Psoas muscle (tissue), 8 donors: ENCODE measurements around the gene RAD51AP2. TPM values are rescaled to one million over a fixed set of nuclear protein-coding genes. Genes with fewer than 3 reads are reported as not detected.

Experiments used
- ATAC-seq, 4 donors: fragments of 200-7000 bp; cut with Tn5 transposase; one replicate each; pipeline ENCODE4 v1.9.1; 2020; ENCODE audit warnings: moderate library complexity in 3 of 4, mild to moderate bottlenecking in 2 of 4
- DNase-seq, 2 donors: peaks; one replicate each; pipeline ENCODE4 v3.0.0-alpha.2; 2020
- H3K27ac ChIP-seq: fragments of 200-600 bp; one replicate; pipeline ENCODE4 v1.8.0; 2022
- H3K27me3 ChIP-seq, 3 donors: fragments of 200-600 bp in 1 of 3; one replicate each; pipeline versions ENCODE4 v1.6.1 to v1.8.0; 2013 to 2022; ENCODE audit warnings: low read length in 2 of 3, mild to moderate bottlenecking in 2 of 3, moderate library complexity in 1 of 3; ENCODE audit not compliant: insufficient read depth in 3 of 3
- H3K36me3 ChIP-seq, 2 donors: fragments of 200-600 bp in 1 of 2; one replicate each; pipeline versions ENCODE4 v1.6.1 to v1.8.0; 2013 to 2022; ENCODE audit warnings: low read depth in 1 of 2, mild to moderate bottlenecking in 1 of 2, moderate library complexity in 1 of 2; ENCODE audit not compliant: insufficient read depth in 1 of 2
- H3K4me1 ChIP-seq: fragments of 200-600 bp; one replicate; pipeline ENCODE4 v1.8.0; 2022
- H3K4me3 ChIP-seq: fragments of 200-600 bp; one replicate; pipeline ENCODE4 v1.8.0; 2022; ENCODE audit warnings: mild to moderate bottlenecking
- H3K9me3 ChIP-seq: fragments of 200-600 bp; one replicate; pipeline ENCODE4 v1.8.0; 2022
- CTCF ChIP-seq: fragments of 200-600 bp; IDR thresholded peaks from one replicate; pipeline ENCODE4 v1.8.0; 2022; ENCODE audit warnings: antibody characterized with exemption
- WGBS, 3 donors: extraction: QIAGEN DNeasy Blood & Tissue Kit; methylation state at CpG; one replicate each; pipeline versions ENCODE4 v1.1.6 to v1.1.7; 2013; 5-methylcytosine and 5-hydroxymethylcytosine counted together
- intact Hi-C, 2 donors: fragments of 100-400 bp; cut with DNase I; formaldehyde crosslinking; loops; one replicate each; pipeline versions ENCODE4 v1.11.0 to v1.14.2; 2022
- polyA plus RNA-seq, 3 donors: library from polyadenylated mRNA; stranded (reverse); fragments of 200-250 nt; gene quantifications; one replicate each; pipeline ENCODE4 v1.2.3, GENCODE V29; 2013
- total RNA-seq, 4 donors: library from RNA; stranded (reverse); fragmentation: NEBNext Ultra II Directional in 2 of 4; extraction: Animal tissue kit (Norgen Biotek cat#: 25700) in 2 of 4; gene quantifications; one replicate each; pipeline versions ENCODE4 v1.2.1 to v1.2.4, GENCODE V29; 2021 to 2023
- donor health status: healthy with polysubstance abuse.
- donor health status: DM: no; HTN: no; CAD: no; lungs with moderate emphysema.
- donor health status: Bipolar disorder and iron deficiency.
- donor health status: healthy.
- donor health status: DM: yes; HTN: yes; CAD: no.
- donor health status: DM: no; HTN: no; CAD: no.
- donor health status: DM: no; HTN: no; CAD: no.
- donor health status: DM: yes; HTN: yes; CAD: no.

RAD51AP2 gene
- total and polyA plus RNA-seq, 7 donors, result 0.01 to 0.06 TPM; not detected in 5

DNA sequence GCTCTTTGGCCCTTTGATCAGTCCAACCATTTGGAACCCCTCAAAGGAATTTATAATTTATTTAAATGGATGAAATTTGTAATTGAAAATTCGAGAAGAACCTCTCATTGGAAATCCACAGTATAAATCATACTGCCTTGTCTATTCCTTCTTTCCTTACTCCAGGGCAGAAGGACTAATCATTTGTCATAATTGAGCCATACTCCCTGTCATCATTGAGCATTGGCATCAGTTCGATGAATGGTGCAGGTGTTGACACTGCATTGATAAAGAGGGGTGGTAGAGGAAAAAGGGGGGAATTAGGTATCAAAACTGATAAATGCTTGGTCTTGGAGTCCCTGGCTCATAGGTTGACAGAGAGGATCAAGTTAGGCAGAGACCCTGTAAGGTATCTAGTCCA, 24.2 kb upstream of the RAD51AP2 start:
- DNase-seq, result no peak
- Histone ChIP-seq H3K9me3 (no peaks in the 10 kb centered on the region), H3K36me3 (no peaks in the 10 kb centered on the region), H3K4me1 (no peaks in the 10 kb centered on the region), H3K27ac (no peak overlapping the region), H3K27me3 (peaks cover 0 to 8% (median 7%) of the 10 kb centered on the region in 3 donors), H3K4me3 (no peak overlapping the region)
- ATAC-seq, result no peak
- intact Hi-C loops, result loop anchor here in 1 of 2 donors (5.0 kb wide), 1 partner anchor 35 kb away; no protein-coding TSS in a partner anchor
- 77 to 92% (median 89%) methylated on average over 2 of the region's 2 CpGs for WGBS, 3 donors
- TF ChIP-seq CTCF, result no peak

DNA sequence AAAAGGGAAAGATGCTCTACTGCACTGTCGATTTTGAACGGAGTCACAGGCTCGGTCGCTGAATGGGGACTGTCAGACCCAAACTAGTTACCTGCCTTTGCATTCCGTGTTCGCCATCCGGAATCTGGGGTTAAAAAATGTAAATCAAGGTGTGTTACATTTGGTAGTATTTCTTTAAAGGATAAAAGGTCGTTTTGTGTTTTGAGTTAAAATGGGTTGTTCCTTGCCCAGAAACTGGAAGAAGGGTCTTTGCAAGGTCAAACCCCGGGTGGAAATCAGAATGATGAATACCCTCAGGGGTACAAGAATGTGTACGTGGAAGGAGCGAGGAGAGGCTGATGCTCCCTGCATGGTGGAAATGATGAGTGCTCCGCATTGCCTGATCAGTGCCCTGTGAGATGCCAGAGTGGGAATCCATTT, 23.3 kb upstream of the RAD51AP2 start:
- Histone ChIP-seq H3K36me3 (no peaks in the 10 kb centered on the region), H3K27me3 (peaks cover 0 to 8% (median 7%) of the 10 kb centered on the region in 3 donors), H3K27ac (no peak overlapping the region), H3K9me3 (no peaks in the 10 kb centered on the region), H3K4me1 (no peaks in the 10 kb centered on the region), H3K4me3 (peak overlapping the region; percentile 68)
- no peak for TF ChIP-seq CTCF
- 6 to 13% (median 10%) methylated on average over 12 of the region's 12 CpGs for WGBS, 3 donors
- DNase-seq (no peak), ATAC-seq (no peak)
- intact Hi-C loops, result loop anchor here in 1 of 2 donors (5.0 kb wide), 1 partner anchor 34 kb away; no protein-coding TSS in a partner anchor

DNA sequence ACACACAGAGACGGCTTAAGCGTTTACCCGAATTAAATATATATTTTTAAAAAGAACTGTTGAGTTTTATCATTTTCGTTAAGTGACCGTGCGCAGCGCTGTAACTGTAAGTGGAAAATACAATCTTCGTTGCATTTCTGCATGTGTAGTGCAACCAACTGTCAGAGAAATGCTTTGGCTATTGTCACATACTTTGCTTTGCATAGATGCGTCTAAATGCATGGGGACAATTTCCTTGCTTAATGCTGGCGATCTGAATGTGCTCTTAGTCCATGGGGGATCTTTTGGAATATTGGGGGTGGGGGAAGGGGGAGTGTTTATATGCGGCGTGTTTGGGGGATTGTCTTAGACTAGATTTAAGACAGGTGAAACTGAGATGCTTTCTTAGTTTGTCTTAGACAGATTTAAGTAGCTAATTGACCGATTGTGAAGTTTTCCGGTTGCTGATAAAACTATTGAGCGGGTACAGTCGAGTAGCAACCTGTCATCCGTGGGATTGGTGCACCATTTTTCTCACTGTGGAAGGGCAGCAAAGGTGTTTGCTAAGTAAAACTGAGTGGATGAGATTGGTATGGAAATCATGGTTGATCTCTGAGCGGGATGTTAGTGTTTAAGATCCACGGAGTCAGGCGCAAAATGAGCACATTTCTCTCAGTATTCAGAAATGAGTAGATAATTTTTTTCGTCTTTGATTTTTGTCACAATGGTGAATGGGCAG, 22.7 kb upstream of the RAD51AP2 start:
- intact Hi-C loops, result loop anchor here in 1 of 2 donors (5.0 kb wide), 1 partner anchor 34 kb away; no protein-coding TSS in a partner anchor
- no peaks in the 10 kb centered on the region for H3K4me1 ChIP-seq
- 2% methylated on average over 21 of the region's 21 CpGs for WGBS, 3 donors
- peak overlapping the region; percentile 68 for H3K4me3 ChIP-seq
- no peak overlapping the region for H3K27ac ChIP-seq
- no peak for DNase-seq
- TF ChIP-seq CTCF, result no peak
- H3K9me3 ChIP-seq, result no peaks in the 10 kb centered on the region
- H3K27me3 ChIP-seq, result peaks cover 0 to 8% (median 7%) of the 10 kb centered on the region in 3 donors
- H3K36me3 ChIP-seq, result no peaks in the 10 kb centered on the region
- no peak for ATAC-seq

- no peak for TF ChIP-seq CTCF
- ATAC-seq, result peak; percentile 64 to 81 (median 70)
- WGBS, 3 donors, result 1% methylated on average over 43 of the region's 43 CpGs
These were observed 22.0 kb upstream of the RAD51AP2 start, which contains the start of gene VSNL1 for GRCh38 chr2:17540093-17540812. Gene VSNL1, plus strand, starts transcription at chr2:17540696. Its CDS starts 51,379 bp downstream, at chr2:17592075.

More at GRCh38 chr2:17540093-17540812, 22.0 kb upstream of the RAD51AP2 start, which contains the start of gene VSNL1:
- Histone ChIP-seq H3K4me3 (peak within 1 kb of the TSS; percentile 68), H3K36me3 (no peaks in the 10 kb centered on the region), H3K9me3 (no peaks in the 10 kb centered on the region), H3K27me3 (peaks cover 0 to 7% (median 7%) of the 10 kb centered on the region in 3 donors), H3K4me1 (no peaks in the 10 kb centered on the region), H3K27ac (peak within 1 kb of the TSS; percentile 66)
- peak; percentile 63 to 88 for DNase-seq
- intact Hi-C loops, result loop anchor here in 1 of 2 donors (5.0 kb wide), 1 partner anchor 33 kb away; no protein-coding TSS in a partner anchor
